ENCODE results near the gene MORN3. TPM values are rescaled to one million over a fixed set of nuclear protein-coding genes. Genes with fewer than 3 reads are reported as not detected.

The MORN3 gene
- total and polyA plus RNA-seq, 2 of the 8 experiments (the other 6 are each of a cell fraction or from before 2014, with no cell fraction given) = 0.39 to 0.93 TPM

- TF ChIP-seq RAD21 (IDR thresholded peaks at IDR 0.05 in 1 of 2, conservative IDR thresholded peaks at IDR 0.05 in 1 of 2; ENCODE audit: low read depth in 2 of 2, low read length in 2 of 2) = no peak
- TF ChIP-seq SIX5 (IDR thresholded peaks at IDR 0.05; ENCODE audit: low read depth, low read length) = no peak
- no peak for TF ChIP-seq SP4 (IDR thresholded peaks at IDR 0.05; ENCODE audit: low read length)
- no peak for TF ChIP-seq CHD2 (IDR thresholded peaks at IDR 0.05; ENCODE audit: low read length)
- TF ChIP-seq RNF2 (IDR thresholded peaks at IDR 0.05; ENCODE audit: borderline replicate concordance, low read depth, low read length, missing control alignments, poor library complexity, severe bottlenecking) = no peak
- no peak for TF ChIP-seq HDAC6 (IDR thresholded peaks at IDR 0.05; ENCODE audit: low read depth, low read length)
- TF ChIP-seq GABPA (IDR thresholded peaks at IDR 0.05; ENCODE audit: borderline replicate concordance, insufficient read depth, low read length) = no peak
- no peak for TF ChIP-seq NRF1 (IDR thresholded peaks at IDR 0.05; ENCODE audit: low read depth, low read length)
- TF ChIP-seq ASH2L (IDR thresholded peaks at IDR 0.05; ENCODE audit: low read length) = no peak
- no peak for TF ChIP-seq PHF8 (conservative IDR thresholded peaks at IDR 0.05; ENCODE audit: low read depth, low read length)
Observed at GRCh38 chr12:121614872-121615467, 54.5 kb downstream of the MORN3 start (continued).

Data from H1 (cell line).